GM23338 (cell line): ENCODE results near the gene NOTCH1.
A peak's percentile ranks its signal among the peaks of the same experiment; 100 is the strongest.

Experiments used
- CREB1 ChIP-seq: fragments of 250-450 bp; sonication (Bioruptor Pico); IDR thresholded peaks from 2 replicates; pipeline ENCODE4 v1.5.0; 2020; ENCODE audit warnings: low read depth, mild to moderate bottlenecking, moderate library complexity
- CTCF ChIP-seq, 2 experiments: fragments of 200-600 bp in 1 of 2; sonication (generic) in 1 of 2; conservative IDR thresholded peaks; 2 replicates each; pipeline versions ENCODE4 v1.5.1 to v1.6.1; 2016 to 2017; ENCODE audit warnings: antibody characterized with exemption in 2 of 2, low read depth in 2 of 2, mild to moderate bottlenecking in 2 of 2, moderate library complexity in 1 of 2
- EZH2 ChIP-seq: fragments of 200-600 bp; sonication (generic); IDR thresholded peaks from one replicate; pipeline ENCODE4 v1.8.0; 2017; ENCODE audit warnings: antibody characterized with exemption, mild to moderate bottlenecking, low read depth; ENCODE audit not compliant: unreplicated experiment
- EZH2phosphoT487 ChIP-seq: fragments of 200-600 bp; sonication (generic); IDR thresholded peaks from one replicate; pipeline ENCODE4 v1.8.1; 2018; ENCODE audit warnings: antibody characterized with exemption; ENCODE audit not compliant: unreplicated experiment
- JUNB ChIP-seq: IDR thresholded peaks from one replicate; pipeline ENCODE4 v1.6.1; 2016; ENCODE audit warnings: antibody characterized with exemption; ENCODE audit not compliant: unreplicated experiment
- NANOG ChIP-seq: IDR thresholded peaks from 2 replicates; pipeline ENCODE4 v1.6.1; 2016; ENCODE audit warnings: antibody characterized with exemption, borderline replicate concordance
- POLR2AphosphoS5 ChIP-seq: IDR thresholded peaks from 2 replicates; pipeline ENCODE4 v1.6.1; 2016; ENCODE audit warnings: antibody characterized with exemption, low read depth
- REST ChIP-seq: IDR thresholded peaks from one replicate; pipeline ENCODE4 v1.6.1; 2018; ENCODE audit warnings: antibody characterized with exemption; ENCODE audit not compliant: unreplicated experiment
- ZNF331 ChIP-seq: fragments of 250-450 bp; sonication (Bioruptor Pico); IDR thresholded peaks from 2 replicates; pipeline ENCODE4 v1.5.0; 2020; ENCODE audit warnings: low read depth, mild to moderate bottlenecking, moderate library complexity

GRCh38 chr9:136546697-136547501 lies 1.1 kb upstream of the NOTCH1 start:
- TF ChIP-seq POLR2AphosphoS5 (0 out of 2 replicates have a peak, but pooled peaks have one; percentile 31), EZH2 (no peak), REST (no peak), CTCF (conservative IDR thresholded peaks at IDR 0.05; ENCODE audit: low read depth in 2 of 2) (0 out of 4 replicates have a peak, but pooled peaks of 1 of the 2 experiments have one; percentile 9), EZH2phosphoT487 (no peak), CREB1 (CRISPR knock-in tag) (no peak), JUNB (no peak), NANOG (no peak), ZNF331 (CRISPR knock-in tag) (no peak)
